ENCODE data around the gene ZNF512.

DNA sequence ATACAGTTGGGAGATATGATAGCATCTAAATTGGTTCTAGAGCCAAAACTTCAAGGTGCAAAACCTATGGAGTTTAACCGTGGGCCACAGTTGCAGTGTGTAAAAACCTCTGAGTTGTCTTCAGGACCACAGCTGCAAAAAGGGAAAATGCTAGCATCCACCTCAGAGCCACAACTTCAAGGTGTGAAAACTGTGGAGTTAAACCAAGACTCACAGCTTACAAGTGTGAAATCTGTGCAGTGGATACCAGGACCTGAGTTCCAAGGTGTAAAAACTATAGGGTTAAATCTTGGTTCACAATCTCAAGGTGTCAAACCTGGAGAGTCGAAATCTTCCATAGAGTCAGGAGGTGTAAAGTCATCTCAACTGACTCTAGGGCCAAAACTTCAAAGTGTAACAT lies 10.4 kb upstream of the ZNF512 start:
- no peak for TF ChIP-seq POLR2AphosphoS5 (IDR thresholded peaks at IDR 0.05)
- TF ChIP-seq, protein P1, sequence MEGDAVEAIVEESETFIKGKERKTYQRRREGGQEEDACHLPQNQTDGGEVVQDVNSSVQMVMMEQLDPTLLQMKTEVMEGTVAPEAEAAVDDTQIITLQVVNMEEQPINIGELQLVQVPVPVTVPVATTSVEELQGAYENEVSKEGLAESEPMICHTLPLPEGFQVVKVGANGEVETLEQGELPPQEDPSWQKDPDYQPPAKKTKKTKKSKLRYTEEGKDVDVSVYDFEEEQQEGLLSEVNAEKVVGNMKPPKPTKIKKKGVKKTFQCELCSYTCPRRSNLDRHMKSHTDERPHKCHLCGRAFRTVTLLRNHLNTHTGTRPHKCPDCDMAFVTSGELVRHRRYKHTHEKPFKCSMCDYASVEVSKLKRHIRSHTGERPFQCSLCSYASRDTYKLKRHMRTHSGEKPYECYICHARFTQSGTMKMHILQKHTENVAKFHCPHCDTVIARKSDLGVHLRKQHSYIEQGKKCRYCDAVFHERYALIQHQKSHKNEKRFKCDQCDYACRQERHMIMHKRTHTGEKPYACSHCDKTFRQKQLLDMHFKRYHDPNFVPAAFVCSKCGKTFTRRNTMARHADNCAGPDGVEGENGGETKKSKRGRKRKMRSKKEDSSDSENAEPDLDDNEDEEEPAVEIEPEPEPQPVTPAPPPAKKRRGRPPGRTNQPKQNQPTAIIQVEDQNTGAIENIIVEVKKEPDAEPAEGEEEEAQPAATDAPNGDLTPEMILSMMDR (IDR thresholded peaks at IDR 0.05), result no peak
- no peak for TF ChIP-seq POLR2A (IDR thresholded peaks at IDR 0.05)
